Stimulated activated effector memory CD8-positive, alpha-beta T cell treated with anti-CD3 and anti-CD28 coated beads, Interleukin-12 subunit alpha, Interleukin-12 subunit beta, amount 100 ng/mL, for 72 hours (primary cell): ENCODE measurements around the gene TMEM267.
A peak's percentile ranks its signal among the peaks of the same experiment; 100 is the strongest.
"Not testable (repeated sequence)": the region's sequence is repeated elsewhere in the genome, so short reads cannot be mapped to it uniquely, and the experiment has no call there.

Experiments
- ATAC-seq: fragments of 150-1000 bp; cut with Tn5 transposase; 2 replicates; pipeline ENCODE4 v1.10.0; 2021
- DNase-seq, 2 donors: peaks; one replicate each; pipeline ENCODE4 v3.0.0; 2021 to 2022; ENCODE audit warnings: low spot score in 2 of 2
- H3K27ac Mint-ChIP-seq: one replicate; pipeline ENCODE4 v1.8.0; 2022; ENCODE audit warnings: mild to moderate bottlenecking, mixed read lengths
- H3K36me3 Mint-ChIP-seq: one replicate; pipeline ENCODE4 v1.8.0; 2022; ENCODE audit warnings: mild to moderate bottlenecking, mixed read lengths
- H3K4me1 Mint-ChIP-seq: one replicate; pipeline ENCODE4 v1.8.0; 2022; ENCODE audit warnings: mixed read lengths
- H3K4me3 Mint-ChIP-seq: one replicate; pipeline ENCODE4 v1.8.0; 2022; ENCODE audit warnings: mild to moderate bottlenecking, mixed read lengths
- H3K9me3 Mint-ChIP-seq: one replicate; pipeline ENCODE4 v1.8.0; 2022; ENCODE audit warnings: mixed read lengths

TMEM267 gene

GRCh38 chr5:43425983-43426382, 57.7 kb downstream of the TMEM267 start:
- Mint-ChIP-seq H3K4me1 (no peaks in the 10 kb centered on the region), H3K27ac (no peak overlapping the region), H3K9me3 (no peaks in the 10 kb centered on the region), H3K36me3 (no peaks in the 10 kb centered on the region), H3K4me3 (no peak overlapping the region)
- DNase-seq (no peak), ATAC-seq (no peak)

DNA sequence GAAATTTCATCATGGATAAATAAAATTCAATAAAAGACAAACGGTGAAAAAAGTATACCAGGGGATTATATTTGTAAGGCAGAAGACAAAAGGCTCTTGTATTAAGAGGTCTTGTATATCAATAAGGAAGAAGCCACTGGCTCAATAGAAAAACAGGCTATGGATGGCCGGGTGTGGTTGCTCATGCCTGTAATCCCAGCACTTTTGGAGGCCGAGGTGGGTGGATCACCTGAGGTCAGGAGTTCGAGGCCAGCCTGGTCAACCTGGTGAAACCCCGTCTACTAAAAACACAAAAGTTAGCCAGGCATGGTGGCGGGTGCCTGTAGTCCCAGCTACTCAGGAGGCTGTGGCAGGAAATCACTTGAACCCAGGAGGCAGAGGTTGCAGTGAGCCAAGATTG, 60.6 kb downstream of the TMEM267 start:
- ATAC-seq, H3K9me3 Mint-ChIP-seq, H3K36me3 Mint-ChIP-seq, H3K4me1 Mint-ChIP-seq, H3K27ac Mint-ChIP-seq, H3K4me3 Mint-ChIP-seq, DNase-seq: not testable (repeated sequence)

GRCh38 chr5:43422143-43422542, 61.5 kb downstream of the TMEM267 start:
- H3K36me3 Mint-ChIP-seq, result no peaks in the 10 kb centered on the region
- no peaks in the 10 kb centered on the region for H3K9me3 Mint-ChIP-seq
- H3K4me1 Mint-ChIP-seq, result no peaks in the 10 kb centered on the region
- no peak overlapping the region for H3K4me3 Mint-ChIP-seq
- ATAC-seq, result no peak
- H3K27ac Mint-ChIP-seq, result no peak overlapping the region
- DNase-seq, result no peak

GRCh38 chr5:43421450-43422133, 62.1 kb downstream of the TMEM267 start:
- Mint-ChIP-seq H3K27ac (no peak overlapping the region), H3K4me3 (no peak overlapping the region), H3K4me1 (no peaks in the 10 kb centered on the region), H3K9me3 (no peaks in the 10 kb centered on the region), H3K36me3 (no peaks in the 10 kb centered on the region)
- DNase-seq (no peak), ATAC-seq (no peak)

DNA sequence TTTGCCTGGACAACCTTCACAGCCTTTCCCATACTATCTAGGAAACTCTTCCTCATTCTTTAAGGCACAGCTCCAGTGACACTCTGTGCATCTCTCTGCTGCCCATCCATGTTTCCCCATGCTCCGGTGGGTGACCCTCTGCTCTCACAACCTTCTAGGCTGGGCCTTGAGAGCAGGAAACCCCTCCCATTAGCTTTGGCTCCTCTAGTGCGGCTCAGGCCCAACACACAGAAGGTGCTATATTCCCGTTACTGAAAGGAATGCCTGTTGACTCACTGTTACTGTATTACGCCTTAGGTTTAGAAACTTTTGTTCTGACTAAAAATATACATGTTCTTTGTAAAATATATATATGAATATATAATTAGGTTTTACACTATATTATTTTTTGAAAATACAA, 63.4 kb downstream of the TMEM267 start:
- no peaks in the 10 kb centered on the region for H3K4me1 Mint-ChIP-seq
- H3K9me3 Mint-ChIP-seq, result no peaks in the 10 kb centered on the region
- ATAC-seq (no peak), DNase-seq (no peak)
- no peak overlapping the region for H3K27ac Mint-ChIP-seq
- H3K36me3 Mint-ChIP-seq, result no peaks in the 10 kb centered on the region
- no peak overlapping the region for H3K4me3 Mint-ChIP-seq

DNA sequence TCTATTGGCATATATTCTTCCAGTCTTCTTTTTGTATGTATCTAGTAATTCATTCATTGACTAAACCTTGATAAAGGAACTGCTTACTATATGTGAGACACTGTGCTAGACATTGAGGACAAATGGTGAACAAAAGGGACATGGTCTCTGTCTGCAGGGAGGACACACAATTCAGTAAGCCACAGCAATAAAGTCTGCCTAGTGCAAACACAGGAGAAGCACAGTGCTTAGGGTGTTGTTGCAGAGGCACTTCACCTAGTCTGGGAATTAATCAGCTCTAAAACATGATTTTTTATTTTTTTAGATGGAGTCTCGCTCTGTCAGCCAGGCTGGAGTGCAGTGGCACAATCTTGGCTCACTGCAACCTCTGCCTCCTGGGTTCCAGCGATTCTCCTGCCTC, 65.1 kb downstream of the TMEM267 start:
- Mint-ChIP-seq H3K27ac (no peak overlapping the region), H3K4me1 (no peaks in the 10 kb centered on the region), H3K4me3 (no peak overlapping the region), H3K9me3 (no peaks in the 10 kb centered on the region), H3K36me3 (no peaks in the 10 kb centered on the region)
- DNase-seq (no peak), ATAC-seq (no peak)

DNA sequence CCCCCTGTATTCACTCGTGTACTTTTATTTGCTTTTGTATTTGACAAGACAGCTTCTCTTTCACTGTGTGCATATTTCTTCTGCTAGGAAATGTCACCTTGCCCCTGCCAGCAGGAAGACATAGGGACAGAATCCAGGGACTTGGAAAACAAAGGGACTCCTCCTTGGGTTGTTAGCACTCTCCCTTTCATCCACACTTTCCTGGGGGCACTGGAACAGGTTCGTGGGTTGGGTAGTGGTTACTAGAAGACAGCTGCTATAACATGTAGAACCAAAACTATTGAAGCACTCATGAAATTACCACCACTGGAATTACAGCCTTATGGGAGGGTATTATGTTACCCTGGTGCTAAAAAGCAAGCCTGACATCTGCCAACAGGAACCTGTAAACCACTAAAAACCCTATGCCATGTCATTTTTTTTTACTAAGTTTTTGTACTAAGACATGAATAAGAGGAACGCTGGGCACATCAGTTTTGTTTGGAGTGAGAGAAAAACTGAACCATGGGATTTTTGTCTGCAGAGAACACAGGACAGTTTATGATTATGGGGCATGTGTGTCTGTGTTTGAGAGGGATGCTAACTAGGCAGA, 66.8 kb downstream of the TMEM267 start:
- no peak for ATAC-seq
- no peaks in the 10 kb centered on the region for H3K9me3 Mint-ChIP-seq
- DNase-seq, result no peak
- no peak overlapping the region for H3K4me3 Mint-ChIP-seq
- no peaks in the 10 kb centered on the region for H3K4me1 Mint-ChIP-seq
- H3K27ac Mint-ChIP-seq, result no peak overlapping the region
- H3K36me3 Mint-ChIP-seq, result no peaks in the 10 kb centered on the region

- DNase-seq, result no peak
- no peak for ATAC-seq
- Mint-ChIP-seq H3K4me1 (no peaks in the 10 kb centered on the region), H3K36me3 (no peaks in the 10 kb centered on the region), H3K27ac (no peak overlapping the region), H3K9me3 (no peaks in the 10 kb centered on the region), H3K4me3 (no peak overlapping the region)
Observed at GRCh38 chr5:43415935-43416802, 67.5 kb downstream of the TMEM267 start.

- H3K27ac Mint-ChIP-seq, result no peak overlapping the region
- H3K9me3 Mint-ChIP-seq, result no peaks in the 10 kb centered on the region
- no peaks in the 10 kb centered on the region for H3K4me1 Mint-ChIP-seq
- H3K36me3 Mint-ChIP-seq, result no peaks in the 10 kb centered on the region
- ATAC-seq (no peak), DNase-seq (no peak)
- no peak overlapping the region for H3K4me3 Mint-ChIP-seq
Observed at GRCh38 chr5:43413966-43414365, 69.7 kb downstream of the TMEM267 start.

DNA sequence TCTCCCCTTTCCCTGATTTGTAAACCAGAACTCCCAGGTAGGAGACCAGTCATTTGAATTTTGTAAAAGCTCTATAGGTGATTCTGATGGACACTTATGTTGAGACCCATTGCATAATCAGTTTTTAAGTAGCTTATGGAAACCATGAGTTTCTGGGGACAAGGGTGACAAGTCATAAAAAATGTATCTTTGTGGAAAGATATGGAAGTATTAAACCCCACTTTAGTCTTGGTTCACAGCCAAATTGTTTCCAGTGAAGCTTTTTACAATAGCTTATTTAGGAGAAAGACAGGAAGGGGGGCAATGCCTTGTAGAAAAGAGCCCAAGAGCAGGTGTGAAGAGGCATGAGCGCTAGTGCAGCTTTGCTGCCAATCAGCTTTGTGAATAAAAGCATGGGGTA, 71.0 kb downstream of the TMEM267 start:
- Mint-ChIP-seq H3K27ac (no peak overlapping the region), H3K36me3 (no peaks in the 10 kb centered on the region), H3K4me1 (no peaks in the 10 kb centered on the region), H3K9me3 (no peaks in the 10 kb centered on the region), H3K4me3 (no peak overlapping the region)
- ATAC-seq (no peak), DNase-seq (no peak)

GRCh38 chr5:43412156-43412555, 71.5 kb downstream of the TMEM267 start, which contains the start of gene CCL28:
CCL28 (minus strand) TSS chr5:43412391; CDS start chr5:43412316, 75 bp downstream.
- peak within 1 kb of the TSS; percentile 52 for H3K27ac Mint-ChIP-seq
- H3K36me3 Mint-ChIP-seq, result no peaks in the 10 kb centered on the region
- no peaks in the 10 kb centered on the region for H3K9me3 Mint-ChIP-seq
- no peak within 1 kb of the TSS for H3K4me3 Mint-ChIP-seq
- no peaks in the 10 kb centered on the region for H3K4me1 Mint-ChIP-seq
- DNase-seq (no peak), ATAC-seq (no peak)

DNA sequence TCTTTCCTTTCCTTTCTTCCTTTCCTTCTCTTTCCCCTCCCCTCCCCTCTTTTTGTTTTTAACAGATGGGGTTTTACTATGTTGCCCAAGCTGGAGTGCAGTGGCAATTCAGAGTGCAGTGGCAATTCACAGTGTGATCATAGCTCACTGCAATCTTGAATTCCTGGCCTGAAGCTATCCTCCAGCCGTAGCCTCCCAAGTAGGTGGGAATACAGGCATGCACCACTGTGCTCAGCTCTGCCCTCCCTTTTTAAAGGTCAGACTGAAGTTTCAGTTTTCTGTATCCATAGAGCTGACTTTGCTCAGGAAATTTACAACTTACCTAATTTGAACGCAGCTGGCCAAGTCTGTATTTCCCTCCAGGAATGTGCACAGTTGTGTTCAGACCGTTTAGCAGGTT, 72.2 kb downstream of the TMEM267 start:
- no peaks in the 10 kb centered on the region for H3K4me1 Mint-ChIP-seq
- no peak overlapping the region for H3K4me3 Mint-ChIP-seq
- ATAC-seq (no peak), DNase-seq (no peak)
- H3K36me3 Mint-ChIP-seq, result no peaks in the 10 kb centered on the region
- peaks cover 1% of the 10 kb centered on the region for H3K9me3 Mint-ChIP-seq
- peak overlapping the region; percentile 52 for H3K27ac Mint-ChIP-seq

DNA sequence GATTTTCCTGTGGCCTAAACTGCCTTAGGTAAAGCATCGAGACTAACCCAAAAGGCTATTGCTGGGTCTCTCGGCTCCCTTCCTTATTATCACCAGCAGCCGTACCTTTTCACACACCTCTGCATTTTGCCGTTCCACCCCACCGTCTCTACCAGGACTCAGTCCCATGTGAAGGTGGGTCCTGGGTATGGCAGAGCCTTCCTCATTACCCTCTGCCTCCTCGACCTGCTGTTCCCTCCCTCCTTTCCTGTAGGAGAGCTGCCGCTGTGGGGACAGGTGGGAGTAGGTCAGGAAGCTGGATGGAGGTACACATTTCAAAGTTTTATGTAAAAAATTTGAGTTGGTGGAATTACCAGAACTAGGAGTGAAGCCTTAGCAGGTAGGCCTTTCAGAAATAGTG, 73.3 kb downstream of the TMEM267 start:
- H3K4me1 Mint-ChIP-seq, result no peaks in the 10 kb centered on the region
- no peaks in the 10 kb centered on the region for H3K36me3 Mint-ChIP-seq
- DNase-seq (no peak), ATAC-seq (no peak)
- H3K9me3 Mint-ChIP-seq, result peaks cover 5% of the 10 kb centered on the region
- H3K27ac Mint-ChIP-seq, result no peak overlapping the region
- H3K4me3 Mint-ChIP-seq, result no peak overlapping the region

GRCh38 chr5:43409809-43410271, 73.8 kb downstream of the TMEM267 start:
- DNase-seq, result no peak
- H3K27ac Mint-ChIP-seq, result no peak overlapping the region

GRCh38 chr5:43402524-43403066, 81.1 kb downstream of the TMEM267 start:
- H3K36me3 Mint-ChIP-seq, H3K9me3 Mint-ChIP-seq, H3K4me1 Mint-ChIP-seq, ATAC-seq, H3K4me3 Mint-ChIP-seq, H3K27ac Mint-ChIP-seq: not testable (repeated sequence)
- DNase-seq, result peak in 1 of 2 donors; percentile 8

More at GRCh38 chr5:43409809-43410271, 73.8 kb downstream of the TMEM267 start:
- no peaks in the 10 kb centered on the region for H3K4me1 Mint-ChIP-seq
- no peak for ATAC-seq
- H3K9me3 Mint-ChIP-seq, result peaks cover 6% of the 10 kb centered on the region
- H3K4me3 Mint-ChIP-seq, result no peak overlapping the region
- H3K36me3 Mint-ChIP-seq, result no peaks in the 10 kb centered on the region
